Measurements from ENCODE around the gene WDR33.

WDR33 gene

DNA sequence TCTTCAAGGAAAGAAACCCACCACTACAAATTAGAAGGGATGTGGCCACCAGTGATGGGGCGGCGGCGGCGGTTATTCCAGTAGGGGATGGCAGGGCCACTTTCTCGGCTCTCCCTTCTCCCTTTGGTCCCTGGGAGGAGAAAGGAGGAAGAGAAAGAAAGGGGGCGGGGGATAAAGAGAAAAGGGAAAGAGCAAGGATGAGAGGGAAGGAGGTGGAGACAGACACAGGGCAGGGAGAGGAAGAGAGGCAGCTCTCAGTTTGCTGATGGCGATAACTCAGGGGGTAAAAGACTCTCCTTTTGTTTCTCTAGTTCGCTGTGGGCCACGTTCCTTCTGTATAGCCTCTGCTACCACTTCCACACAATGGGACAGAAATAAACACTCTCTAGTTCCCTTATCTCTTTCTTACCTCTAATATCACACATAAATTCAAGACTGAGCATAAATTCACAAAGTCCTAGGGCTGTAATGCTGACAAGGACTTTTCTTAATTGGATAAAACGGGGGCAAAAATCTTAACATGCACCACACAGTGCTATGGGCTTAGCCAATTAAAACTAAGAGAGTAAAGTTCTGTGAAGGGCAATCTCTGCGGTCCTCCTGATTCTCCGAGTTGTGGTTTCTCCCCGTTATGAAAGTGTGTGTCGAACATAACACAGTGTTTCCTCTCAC is 95.1 kb downstream of the WDR33 start:
- DNase-seq, result no peak

DNA sequence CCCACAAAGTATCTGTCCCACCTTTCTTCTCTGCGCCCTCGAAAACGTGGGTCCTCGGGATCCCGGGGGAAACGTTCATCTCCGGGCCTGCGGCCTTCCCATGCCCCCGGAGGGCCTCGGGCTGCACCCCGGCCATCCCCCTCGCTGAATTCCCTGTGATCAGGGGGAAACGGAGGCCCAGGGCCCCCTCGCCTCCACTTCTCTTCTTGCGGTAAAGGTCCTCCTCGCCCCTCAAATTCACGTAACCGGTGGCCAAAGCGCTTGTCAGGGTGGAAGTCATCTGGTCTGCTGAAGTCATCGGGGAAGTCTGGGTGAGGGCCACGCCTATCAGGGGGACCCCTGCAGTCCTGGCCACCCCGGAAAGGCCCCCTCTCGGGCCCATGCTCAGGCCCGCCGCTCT is 97.4 kb downstream of the WDR33 start:
- no peak for DNase-seq

GRCh38 chr2:127712999-127713398 is 98.0 kb downstream of the WDR33 start:
- DNase-seq, result no peak

- no peak for DNase-seq
Measured at GRCh38 chr2:127709336-127709735, 101.6 kb downstream of the WDR33 start.

- peak; percentile 34 for DNase-seq
Measured at GRCh38 chr2:127707890-127708648, 102.9 kb downstream of the WDR33 start.

- DNase-seq, result no peak
Measured at GRCh38 chr2:127706215-127706990, 104.6 kb downstream of the WDR33 start.

DNA sequence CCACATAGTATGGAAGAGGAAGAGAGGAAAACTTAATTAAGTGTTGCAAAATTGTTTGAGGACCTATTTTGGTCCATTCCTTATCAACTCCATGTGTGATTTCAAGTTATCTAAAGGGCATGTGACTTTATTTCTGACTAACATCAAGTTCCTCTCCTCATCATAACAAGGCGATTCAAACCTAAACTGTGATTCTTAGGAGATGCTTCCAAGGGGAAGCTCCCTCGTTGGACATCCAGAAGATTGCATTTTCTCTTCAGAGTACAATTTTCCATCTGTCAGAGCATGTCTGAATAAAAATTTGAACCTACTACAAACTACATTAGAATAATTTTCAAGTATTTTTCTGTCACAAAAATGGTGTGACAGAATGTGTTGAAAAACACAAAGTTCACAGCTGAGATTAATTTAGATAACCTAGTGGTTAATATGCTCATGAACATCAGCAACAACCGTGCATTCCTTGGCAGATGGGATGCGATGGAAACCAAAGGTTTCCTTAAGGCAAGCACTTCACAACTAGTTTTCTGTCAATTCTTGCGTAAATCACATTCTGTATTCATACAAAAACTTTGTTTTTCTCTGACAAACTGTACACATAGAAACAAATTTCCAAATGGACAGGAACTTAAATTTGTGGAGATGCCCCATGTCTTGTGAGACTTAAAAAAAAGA is 105.4 kb downstream of the WDR33 start:
- no peak for DNase-seq

DNA sequence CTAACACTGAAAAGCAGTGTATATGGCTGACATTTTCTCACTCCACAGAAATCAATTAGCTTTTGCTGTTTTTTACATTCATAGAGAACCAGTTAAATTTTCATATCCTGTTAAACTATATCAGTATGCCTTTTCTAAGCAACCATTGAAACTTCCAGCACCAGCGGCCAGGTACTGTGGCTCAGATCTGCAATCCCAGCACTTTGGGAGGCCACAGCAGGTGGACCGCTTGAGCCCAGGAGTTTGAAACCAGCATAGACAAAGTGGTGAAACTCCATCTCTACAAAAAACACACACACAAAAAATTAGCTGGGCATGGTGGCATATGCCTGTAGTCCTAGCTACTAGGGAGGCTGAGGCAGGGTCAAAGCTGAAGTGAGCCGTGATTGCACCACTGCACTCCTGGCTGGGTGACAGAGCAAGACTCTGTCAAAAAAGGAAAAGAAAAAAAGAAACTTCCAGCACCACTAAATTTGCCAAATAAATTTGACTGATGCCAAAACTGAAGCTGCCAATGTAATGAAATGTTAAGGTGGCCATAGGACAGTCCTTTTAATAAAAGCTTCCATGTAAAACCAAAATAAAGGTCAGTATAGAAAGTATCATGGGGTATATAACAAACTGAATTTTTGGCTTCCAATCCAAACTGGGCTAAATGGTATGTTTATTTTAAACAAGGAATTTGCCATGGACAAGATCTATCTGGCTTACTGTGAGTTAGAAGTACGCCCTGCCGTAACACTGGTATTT is 106.2 kb downstream of the WDR33 start:
- no peak for DNase-seq

GRCh38 chr2:127703282-127703681 is 107.7 kb downstream of the WDR33 start:
- no peak for DNase-seq

GRCh38 chr2:127702395-127703009 is 108.5 kb downstream of the WDR33 start:
- DNase-seq, result no peak

- peak; percentile 58 for DNase-seq
Measured at GRCh38 chr2:127701651-127702394, 109.1 kb downstream of the WDR33 start.

GRCh38 chr2:127701193-127701650 is 109.7 kb downstream of the WDR33 start, which contains the start of gene SFT2D3:
Gene SFT2D3 (plus strand): TSS chr2:127701497. CDS start chr2:127701529, 32 bp downstream.
- peak; percentile 89 for DNase-seq

DNA sequence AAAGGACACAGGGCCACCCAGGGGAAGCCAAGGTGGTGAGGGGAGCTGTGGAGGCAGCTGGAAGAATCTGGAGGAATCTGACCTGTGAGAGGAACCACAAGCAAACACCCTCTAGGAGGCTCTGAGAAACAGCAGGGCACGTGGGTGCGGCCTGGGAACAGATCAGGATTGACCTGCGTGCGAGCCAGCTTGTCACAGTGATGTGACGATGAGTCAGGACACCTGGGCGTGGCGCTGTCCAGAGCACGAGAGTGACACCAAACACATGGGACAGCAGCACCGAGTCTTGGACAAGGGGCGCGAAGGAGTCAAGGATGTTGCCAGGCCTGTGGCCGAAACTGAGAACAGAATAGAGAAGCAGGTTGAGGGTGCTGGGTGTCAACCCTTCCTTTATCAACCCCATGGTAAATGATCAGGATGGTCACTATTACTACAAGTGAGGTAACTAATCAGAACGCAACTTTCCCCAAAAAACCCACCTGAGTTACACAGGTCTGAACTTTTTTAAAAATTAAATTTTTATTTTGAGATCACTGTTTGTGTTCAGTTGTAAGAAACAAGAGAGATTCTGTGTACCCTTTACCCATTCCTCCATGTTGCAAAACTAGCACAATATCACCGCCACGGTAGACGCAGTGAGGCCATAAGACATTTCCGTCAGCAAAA is 110.3 kb downstream of the WDR33 start:
- no peak for DNase-seq

DNA sequence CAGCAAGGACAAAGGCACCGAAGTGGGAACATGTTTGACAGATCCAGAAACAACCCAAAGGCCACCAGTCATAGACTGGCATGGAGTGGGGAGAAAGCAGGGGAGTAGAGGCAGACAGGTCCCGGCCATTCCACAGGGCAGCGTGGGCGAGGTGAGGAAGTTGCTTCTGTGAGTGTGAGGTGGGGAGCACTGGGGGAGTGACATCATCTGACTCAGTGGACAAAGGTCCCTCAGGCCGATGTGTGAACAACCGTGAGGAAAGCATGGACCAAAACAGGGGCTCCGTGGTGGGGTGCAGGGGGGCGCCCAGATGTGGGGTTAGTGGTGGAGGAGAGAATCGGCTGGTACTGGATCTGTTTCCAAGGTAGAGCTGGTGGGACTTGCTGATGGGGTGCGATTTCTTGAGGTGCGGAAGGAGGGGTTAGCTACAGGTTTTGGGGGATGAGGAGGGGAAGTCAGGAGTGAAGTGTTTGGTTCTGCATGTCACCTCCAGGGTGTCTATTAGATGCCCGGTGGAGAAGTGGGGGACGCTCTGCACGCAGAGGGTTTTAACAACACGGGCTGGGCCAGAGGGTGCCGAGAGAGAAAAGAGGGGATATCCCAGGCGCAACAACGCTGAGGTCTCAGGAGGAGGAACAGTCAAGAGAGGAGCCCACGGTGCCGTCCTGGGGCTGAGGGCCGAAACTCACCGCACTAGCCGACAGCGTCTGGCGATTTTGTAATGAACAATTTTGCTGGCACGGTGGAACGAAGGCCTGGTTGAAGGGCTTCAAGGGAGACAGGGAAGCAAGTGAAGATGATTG is 112.2 kb downstream of the WDR33 start:
- no peak for DNase-seq

DNA sequence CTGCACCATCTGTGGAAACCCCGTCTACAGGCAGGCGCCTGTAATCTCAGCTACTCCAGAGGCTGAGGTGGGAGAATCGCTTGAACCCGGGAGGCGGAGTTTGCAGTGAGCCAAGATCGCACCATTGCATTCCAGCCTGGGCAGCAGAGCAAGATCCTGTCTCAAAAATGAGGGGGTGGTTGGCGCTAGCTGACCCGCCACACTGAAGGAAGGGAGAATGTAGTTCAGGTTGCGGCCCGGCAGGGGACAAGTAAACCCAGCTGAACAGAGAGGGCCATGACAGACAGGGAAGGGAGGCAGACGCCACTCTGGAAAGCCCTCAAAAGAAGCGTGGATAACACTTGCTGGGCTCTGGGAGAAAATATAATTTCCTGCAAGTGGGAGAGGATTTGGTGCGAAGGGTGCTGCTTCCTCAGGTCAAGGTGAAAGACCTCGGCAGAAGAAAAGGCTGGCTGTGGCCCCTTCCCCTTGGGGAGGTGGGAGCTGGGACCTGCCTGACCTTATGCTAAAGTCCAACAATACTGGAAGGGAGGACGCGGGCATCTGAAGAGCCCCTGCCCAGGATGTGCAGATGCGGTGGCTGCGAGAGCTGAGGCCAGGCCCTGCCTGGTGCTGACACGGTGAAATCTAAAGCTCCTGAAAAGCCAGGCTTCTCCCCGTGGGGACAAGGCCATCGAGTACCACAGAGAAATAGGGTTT is 113.3 kb downstream of the WDR33 start:
- no peak for DNase-seq

DNA sequence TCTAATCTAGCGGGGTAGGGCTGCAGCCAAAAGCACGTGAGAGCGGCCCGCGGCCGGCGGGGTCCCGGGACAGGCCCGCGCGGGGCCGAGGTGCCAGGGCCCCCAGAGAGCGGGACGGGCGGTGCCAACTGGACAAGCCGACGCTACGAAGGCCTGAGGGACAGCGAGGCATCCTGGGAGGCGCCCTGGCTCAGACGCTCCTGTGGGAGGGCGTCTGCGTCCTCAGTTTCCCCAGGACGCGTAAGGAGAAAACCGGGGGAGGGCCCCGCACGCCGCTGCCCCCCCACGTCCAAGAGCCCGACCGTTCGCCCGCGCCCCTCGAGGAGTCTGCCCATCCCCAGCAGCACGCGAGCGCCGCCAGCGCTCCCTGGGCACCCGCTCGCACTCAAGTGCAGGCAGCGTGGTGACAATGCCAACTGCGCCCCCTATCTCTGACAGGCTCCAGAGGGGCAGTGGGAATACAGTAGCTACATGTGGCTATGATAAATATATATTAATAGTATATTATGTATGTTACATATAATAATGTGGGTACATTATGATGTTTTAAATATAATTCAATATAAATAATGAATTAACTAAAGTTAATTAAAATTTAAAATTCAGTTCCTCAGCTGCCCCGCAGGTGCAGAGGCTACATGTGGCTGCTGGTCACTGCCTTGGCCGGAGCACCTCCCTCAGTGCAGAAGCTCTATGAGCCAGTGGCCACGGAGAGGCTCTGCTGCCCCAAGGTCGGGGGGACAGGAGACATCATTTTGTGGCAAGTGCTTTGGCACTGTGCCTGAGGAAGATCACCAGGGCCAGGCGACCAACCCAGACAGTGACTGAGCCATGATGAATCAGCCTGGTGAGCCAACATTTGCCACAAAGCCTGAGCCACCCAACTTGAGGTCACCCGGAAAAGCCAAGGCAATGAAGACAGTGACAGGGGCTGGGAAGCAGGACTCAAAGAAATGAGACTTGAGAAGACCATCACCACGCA is 115.2 kb downstream of the WDR33 start:
- peak; percentile 54 for DNase-seq

- no peak for DNase-seq
Measured at GRCh38 chr2:127694986-127695385, 116.0 kb downstream of the WDR33 start.

DNA sequence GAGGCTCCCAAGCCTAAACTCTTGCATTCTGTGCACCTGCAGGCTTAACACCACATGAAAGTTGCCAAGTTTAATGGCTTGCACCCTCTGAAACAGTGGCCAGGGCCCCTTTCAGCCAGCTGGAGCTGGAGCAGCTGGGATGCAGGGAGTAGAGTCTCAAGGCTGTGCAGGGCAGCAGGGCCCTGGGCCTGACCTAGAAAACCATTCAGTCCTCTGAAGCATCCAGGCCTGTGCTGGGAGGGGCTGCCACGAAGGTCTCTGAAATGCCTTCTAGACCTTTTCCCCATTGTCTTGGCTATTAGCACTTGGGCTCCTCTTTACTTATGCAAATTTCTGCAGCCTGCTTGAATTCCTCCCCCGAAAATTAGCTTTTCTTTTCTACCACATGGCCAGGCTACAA is 120.3 kb downstream of the WDR33 start:
- no peak for DNase-seq
